BJ (cell line): ENCODE results near the gene PBX3. TPM values are rescaled to one million over a fixed set of nuclear protein-coding genes. Genes with fewer than 3 reads are reported as not detected.

ENCODE experiments used
- CTCF ChIA-PET: fragments of 350-600 bp; formaldehyde crosslinking; extraction: SDS; loops from one replicate; lab custom pipeline; 2021; ENCODE audit warnings: antibody characterized with exemption, inconsistent platforms; lab: Yijun Ruan, JAX
- POLR2A ChIA-PET: fragments of 300-600 bp; sonication (Branson Sonifier 250); formaldehyde crosslinking; extraction: SDS; loops from one replicate; lab custom pipeline; 2021; ENCODE audit warnings: antibody characterized with exemption; lab: Charles Lee
- DNase-seq: peaks from one replicate; pipeline ENCODE4 v3.0.0-alpha.2; 2011; ENCODE audit warnings: low read depth
- H3K27me3 ChIP-seq: 2 replicates; pipeline ENCODE4 v1.6.0; 2011; ENCODE audit warnings: low read length; ENCODE audit not compliant: control insufficient read depth, insufficient read depth
- H3K36me3 ChIP-seq: 2 replicates; pipeline ENCODE4 v1.5.1; 2011; ENCODE audit warnings: low read length; ENCODE audit not compliant: control insufficient read depth, insufficient read depth
- H3K4me3 ChIP-seq: 2 replicates; pipeline ENCODE4 v1.5.1; 2011; ENCODE audit warnings: low read depth, mild to moderate bottlenecking, control low read depth, low read length
- polyA plus RNA-seq: library from polyadenylated mRNA; depleted of rRNA; stranded (reverse); fragments of >200 nt; gene quantifications from 2 replicates; pipeline ENCODE4 v1.2.3, GENCODE V29; 2011
- TF ChIP-seq, protein P1 (sequence below): IDR thresholded peaks from 2 replicates; pipeline ENCODE4 v1.5.1; 2011; ENCODE audit warnings: low read depth, mild to moderate bottlenecking, control low read depth, inconsistent platforms, low read length, moderate library complexity; ENCODE audit not compliant: insufficient read depth

The PBX3 gene
- polyA plus RNA-seq, 1 experiment, result 27.9 TPM

DNA sequence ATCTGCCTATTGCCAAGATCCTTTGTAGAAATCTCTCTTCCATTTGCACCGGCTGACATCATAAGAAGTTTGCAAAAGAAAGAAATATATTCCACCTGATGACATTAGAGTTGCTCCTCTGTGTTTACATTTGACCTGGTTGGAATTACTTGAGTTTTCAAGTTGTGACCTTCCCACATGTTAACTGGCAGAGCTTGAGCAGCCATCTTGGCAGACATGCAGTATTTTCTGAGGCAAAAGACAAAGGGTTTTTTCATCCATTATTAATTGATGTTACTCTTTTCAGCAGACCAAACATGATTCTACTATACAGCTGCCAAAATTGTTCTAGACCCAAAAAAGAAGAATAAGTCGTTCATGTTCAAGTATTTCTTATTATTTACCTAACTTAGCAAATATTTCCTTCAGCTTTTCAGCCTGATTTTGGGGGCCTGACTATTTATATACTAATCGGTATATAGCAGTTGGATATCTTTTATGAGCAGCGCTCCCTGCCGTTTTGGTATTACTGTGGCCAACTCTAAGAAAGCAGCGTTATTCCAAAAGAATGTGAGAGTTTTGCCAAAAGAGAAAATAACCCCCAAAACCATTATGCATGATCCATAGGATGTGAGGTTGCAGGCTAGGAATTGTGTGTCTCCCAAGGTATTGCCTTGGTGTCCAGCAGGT, 212.9 kb downstream of the PBX3 start:
- Histone ChIP-seq H3K27me3 (no peaks in the 10 kb centered on the region), H3K4me3 (no peak overlapping the region), H3K36me3 (peaks cover 5% of the 10 kb centered on the region)
- POLR2A ChIA-PET, result no interaction called here
- CTCF ChIA-PET, result no interaction called here
- no peak for DNase-seq
- TF ChIP-seq, protein P1, sequence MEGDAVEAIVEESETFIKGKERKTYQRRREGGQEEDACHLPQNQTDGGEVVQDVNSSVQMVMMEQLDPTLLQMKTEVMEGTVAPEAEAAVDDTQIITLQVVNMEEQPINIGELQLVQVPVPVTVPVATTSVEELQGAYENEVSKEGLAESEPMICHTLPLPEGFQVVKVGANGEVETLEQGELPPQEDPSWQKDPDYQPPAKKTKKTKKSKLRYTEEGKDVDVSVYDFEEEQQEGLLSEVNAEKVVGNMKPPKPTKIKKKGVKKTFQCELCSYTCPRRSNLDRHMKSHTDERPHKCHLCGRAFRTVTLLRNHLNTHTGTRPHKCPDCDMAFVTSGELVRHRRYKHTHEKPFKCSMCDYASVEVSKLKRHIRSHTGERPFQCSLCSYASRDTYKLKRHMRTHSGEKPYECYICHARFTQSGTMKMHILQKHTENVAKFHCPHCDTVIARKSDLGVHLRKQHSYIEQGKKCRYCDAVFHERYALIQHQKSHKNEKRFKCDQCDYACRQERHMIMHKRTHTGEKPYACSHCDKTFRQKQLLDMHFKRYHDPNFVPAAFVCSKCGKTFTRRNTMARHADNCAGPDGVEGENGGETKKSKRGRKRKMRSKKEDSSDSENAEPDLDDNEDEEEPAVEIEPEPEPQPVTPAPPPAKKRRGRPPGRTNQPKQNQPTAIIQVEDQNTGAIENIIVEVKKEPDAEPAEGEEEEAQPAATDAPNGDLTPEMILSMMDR, result no peak

- no peak overlapping the region for H3K4me3 ChIP-seq
- DNase-seq, result no peak
- peaks cover 5% of the 10 kb centered on the region for H3K36me3 ChIP-seq
- ChIA-PET POLR2A (no interaction called here), CTCF (no interaction called here)
- TF ChIP-seq, protein P1, result no peak
- H3K27me3 ChIP-seq, result no peaks in the 10 kb centered on the region
Measured at GRCh38 chr9:125960626-125961025, 213.5 kb downstream of the PBX3 start.

GRCh38 chr9:125961072-125961471, 213.9 kb downstream of the PBX3 start:
- POLR2A ChIA-PET, result no interaction called here
- no peaks in the 10 kb centered on the region for H3K27me3 ChIP-seq
- TF ChIP-seq, protein P1, result no peak
- no peak overlapping the region for H3K4me3 ChIP-seq
- CTCF ChIA-PET, result no interaction called here
- no peak for DNase-seq
- peaks cover 5% of the 10 kb centered on the region for H3K36me3 ChIP-seq

- TF ChIP-seq, protein P1, result no peak
- Histone ChIP-seq H3K36me3 (peaks cover 7% of the 10 kb centered on the region), H3K4me3 (no peak overlapping the region), H3K27me3 (no peaks in the 10 kb centered on the region)
- CTCF ChIA-PET, result no interaction called here
- no peak for DNase-seq
- POLR2A ChIA-PET, result no interaction called here
Measured at GRCh38 chr9:125963932-125964331, 216.8 kb downstream of the PBX3 start.

DNA sequence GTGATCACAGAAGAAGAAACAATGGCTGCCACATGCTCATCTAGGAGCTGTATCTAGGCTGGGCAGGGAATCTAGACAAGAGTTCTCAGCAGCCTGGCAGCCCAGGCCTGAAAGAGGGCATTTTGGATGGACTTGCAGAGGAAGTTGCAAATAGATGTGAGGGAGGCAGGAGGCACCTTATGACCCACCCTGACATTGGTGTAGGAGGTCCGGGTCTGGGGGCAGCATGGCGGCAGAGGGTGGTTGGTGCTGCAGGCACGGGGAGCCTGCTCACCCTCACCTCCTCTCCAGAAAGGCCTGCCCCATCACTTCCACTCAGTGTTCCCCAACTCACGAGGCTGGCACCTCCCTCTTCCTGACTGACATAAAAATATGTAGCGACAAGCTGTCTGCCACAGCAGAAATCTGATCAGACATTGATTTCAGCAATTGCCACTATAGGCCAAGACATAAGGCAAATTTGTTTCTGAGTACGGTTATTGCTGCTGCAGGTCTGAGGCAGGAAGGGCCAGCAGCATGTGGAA, 217.6 kb downstream of the PBX3 start:
- TF ChIP-seq, protein P1, result no peak

More for the DNA sequence above, 217.6 kb downstream of the PBX3 start:
- no peaks in the 10 kb centered on the region for H3K27me3 ChIP-seq
- no peak overlapping the region for H3K4me3 ChIP-seq
- CTCF ChIA-PET, result no interaction called here
- POLR2A ChIA-PET, result no interaction called here
- no peak for DNase-seq
- peaks cover 7% of the 10 kb centered on the region for H3K36me3 ChIP-seq
